ENCODE data around the gene TADA3.

DNA sequence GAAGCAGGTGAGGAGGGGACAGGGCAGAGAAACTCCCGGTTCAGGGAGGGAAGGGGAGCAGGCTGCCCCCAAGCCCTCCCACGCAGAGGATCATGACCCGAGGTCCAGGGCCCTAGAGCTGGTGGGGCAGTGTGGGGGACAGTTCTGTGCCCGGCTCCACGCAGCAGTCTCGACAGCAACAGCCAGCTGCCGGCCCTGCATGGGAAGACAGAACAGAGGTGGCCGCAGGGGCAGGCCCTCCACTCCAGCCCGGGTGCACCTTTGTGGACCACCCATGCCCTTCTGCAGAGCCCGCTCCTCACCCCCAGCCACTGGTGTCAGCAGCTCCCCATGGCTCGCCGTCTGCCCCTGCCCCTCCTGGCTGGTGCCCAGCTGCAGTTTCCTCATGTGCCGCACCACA, 34.8 kb downstream of the TADA3 start:
- TF ChIP-seq, protein P1, sequence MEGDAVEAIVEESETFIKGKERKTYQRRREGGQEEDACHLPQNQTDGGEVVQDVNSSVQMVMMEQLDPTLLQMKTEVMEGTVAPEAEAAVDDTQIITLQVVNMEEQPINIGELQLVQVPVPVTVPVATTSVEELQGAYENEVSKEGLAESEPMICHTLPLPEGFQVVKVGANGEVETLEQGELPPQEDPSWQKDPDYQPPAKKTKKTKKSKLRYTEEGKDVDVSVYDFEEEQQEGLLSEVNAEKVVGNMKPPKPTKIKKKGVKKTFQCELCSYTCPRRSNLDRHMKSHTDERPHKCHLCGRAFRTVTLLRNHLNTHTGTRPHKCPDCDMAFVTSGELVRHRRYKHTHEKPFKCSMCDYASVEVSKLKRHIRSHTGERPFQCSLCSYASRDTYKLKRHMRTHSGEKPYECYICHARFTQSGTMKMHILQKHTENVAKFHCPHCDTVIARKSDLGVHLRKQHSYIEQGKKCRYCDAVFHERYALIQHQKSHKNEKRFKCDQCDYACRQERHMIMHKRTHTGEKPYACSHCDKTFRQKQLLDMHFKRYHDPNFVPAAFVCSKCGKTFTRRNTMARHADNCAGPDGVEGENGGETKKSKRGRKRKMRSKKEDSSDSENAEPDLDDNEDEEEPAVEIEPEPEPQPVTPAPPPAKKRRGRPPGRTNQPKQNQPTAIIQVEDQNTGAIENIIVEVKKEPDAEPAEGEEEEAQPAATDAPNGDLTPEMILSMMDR (conservative IDR thresholded peaks at IDR 0.05 in 1 of 2, IDR thresholded peaks at IDR 0.05 in 1 of 2; ENCODE audit: extremely low read depth in 1 of 2, insufficient read depth in 1 of 2, low read depth in 1 of 2, low read length in 2 of 2), result no peak
- no peak for TF ChIP-seq EZH2 (IDR thresholded peaks at IDR 0.05; ENCODE audit: borderline replicate concordance, low read length)
